ENCODE data around the gene ZNF385B.

ZNF385B gene

DNA sequence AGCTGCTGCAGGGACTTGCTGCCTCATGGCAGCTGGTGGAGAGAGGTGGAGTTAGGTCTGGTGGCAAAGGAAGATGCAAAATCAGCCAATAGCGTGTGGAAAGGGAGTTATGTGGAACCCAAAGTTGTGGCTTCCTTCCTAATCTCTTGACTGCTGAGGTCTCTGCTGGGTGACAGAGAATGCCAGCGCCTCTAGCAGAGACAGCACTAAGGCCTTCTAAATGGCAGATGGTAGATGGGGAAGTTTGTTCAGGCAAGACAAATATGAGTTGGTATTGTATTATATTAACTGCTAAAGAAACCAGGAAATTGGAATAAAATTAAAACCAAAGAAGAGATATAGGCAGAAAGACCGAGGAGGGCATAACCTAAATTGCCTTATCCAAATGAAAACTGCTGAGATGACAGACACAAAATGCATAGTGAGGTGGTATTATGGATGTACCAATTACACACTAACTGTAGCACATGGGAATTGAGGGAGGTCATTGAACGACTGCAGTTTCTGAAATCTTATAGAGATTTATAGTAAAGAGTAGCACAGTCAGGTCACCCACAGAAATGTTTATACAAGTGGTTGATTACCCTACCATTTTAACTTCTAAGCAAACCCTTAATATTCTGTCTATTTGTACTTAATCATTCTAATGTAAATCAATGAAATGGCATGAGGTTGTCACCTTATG, 350.2 kb downstream of the ZNF385B start:
- no peak overlapping the region for H3K4me3 ChIP-seq (replicated peaks; ENCODE audit: low read depth, low read length)
- DNase-seq (ENCODE audit: low read depth) = no peak
- TF ChIP-seq, protein P1, sequence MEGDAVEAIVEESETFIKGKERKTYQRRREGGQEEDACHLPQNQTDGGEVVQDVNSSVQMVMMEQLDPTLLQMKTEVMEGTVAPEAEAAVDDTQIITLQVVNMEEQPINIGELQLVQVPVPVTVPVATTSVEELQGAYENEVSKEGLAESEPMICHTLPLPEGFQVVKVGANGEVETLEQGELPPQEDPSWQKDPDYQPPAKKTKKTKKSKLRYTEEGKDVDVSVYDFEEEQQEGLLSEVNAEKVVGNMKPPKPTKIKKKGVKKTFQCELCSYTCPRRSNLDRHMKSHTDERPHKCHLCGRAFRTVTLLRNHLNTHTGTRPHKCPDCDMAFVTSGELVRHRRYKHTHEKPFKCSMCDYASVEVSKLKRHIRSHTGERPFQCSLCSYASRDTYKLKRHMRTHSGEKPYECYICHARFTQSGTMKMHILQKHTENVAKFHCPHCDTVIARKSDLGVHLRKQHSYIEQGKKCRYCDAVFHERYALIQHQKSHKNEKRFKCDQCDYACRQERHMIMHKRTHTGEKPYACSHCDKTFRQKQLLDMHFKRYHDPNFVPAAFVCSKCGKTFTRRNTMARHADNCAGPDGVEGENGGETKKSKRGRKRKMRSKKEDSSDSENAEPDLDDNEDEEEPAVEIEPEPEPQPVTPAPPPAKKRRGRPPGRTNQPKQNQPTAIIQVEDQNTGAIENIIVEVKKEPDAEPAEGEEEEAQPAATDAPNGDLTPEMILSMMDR (IDR thresholded peaks at IDR 0.05; ENCODE audit: low read length, missing control alignments) = no peak

GRCh38 chr2:179495315-179495714, 366.1 kb downstream of the ZNF385B start:
- TF ChIP-seq, protein P1 (IDR thresholded peaks at IDR 0.05; ENCODE audit: low read length, missing control alignments) = no peak
- DNase-seq (ENCODE audit: low read depth) = no peak

DNA sequence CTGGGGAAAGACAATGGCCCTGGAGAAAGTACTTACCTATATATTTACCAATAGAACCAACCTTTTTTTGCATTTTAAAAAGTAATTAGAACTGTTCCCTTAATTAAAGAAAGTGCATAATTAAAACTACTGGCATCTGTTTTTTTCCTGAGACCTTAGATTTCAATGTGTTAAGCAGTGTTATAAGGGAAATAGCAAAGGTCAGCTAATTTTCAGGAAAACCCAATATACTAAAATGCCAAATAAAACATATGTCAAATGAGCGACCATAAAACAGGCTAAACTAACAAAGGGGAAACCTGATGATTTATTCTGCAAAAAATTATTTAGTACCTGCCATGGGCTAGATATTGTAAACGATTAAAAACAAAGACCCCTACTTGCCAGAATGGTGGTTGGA, 372.8 kb downstream of the ZNF385B start:
- TF ChIP-seq, protein P1 (IDR thresholded peaks at IDR 0.05; ENCODE audit: low read length, missing control alignments) = no peak
- H3K4me3 ChIP-seq (replicated peaks; ENCODE audit: low read depth, low read length) = no peak overlapping the region
- no peak for DNase-seq (ENCODE audit: low read depth)

More at GRCh38 chr2:179495315-179495714, 366.1 kb downstream of the ZNF385B start:
- H3K4me3 ChIP-seq (replicated peaks; ENCODE audit: low read depth, low read length) = no peak overlapping the region

DNA sequence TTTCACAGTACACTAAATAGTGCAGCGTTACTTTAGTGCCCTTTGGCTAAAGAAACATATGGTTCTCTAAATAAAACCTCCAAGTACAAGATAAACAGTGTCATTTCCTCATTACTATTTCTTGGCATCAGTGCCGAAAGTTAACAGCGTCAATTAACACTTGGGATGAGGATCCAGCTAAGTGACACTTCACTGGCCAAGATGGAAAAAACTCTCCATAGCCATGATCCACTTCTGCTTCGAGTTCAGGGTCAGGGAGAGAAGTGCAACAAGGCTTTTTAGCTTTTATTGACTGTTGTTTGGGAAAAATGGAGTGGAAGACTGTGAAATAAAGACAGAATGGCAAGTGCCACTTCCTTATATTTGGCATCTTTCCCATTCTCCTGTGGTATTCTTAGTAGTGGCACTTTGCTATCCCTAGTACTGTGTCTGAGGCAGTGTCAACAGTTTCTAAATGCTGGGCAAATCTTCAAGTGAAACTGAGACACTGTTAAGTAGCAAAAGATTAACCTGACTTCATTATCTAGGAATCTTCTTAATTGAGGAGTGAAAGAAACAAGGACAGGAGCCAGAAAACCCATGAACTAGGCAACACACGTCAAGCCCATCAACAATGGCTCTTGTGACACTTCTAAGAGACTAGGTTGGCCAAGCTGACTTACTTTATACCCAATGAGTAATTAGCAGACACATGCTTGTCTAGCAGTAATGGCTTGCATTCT, 374.2 kb downstream of the ZNF385B start:
- no peak overlapping the region for H3K4me3 ChIP-seq (replicated peaks; ENCODE audit: low read depth, low read length)
- TF ChIP-seq, protein P1 (IDR thresholded peaks at IDR 0.05; ENCODE audit: low read length, missing control alignments) = no peak
- no peak for DNase-seq (ENCODE audit: low read depth)

DNA sequence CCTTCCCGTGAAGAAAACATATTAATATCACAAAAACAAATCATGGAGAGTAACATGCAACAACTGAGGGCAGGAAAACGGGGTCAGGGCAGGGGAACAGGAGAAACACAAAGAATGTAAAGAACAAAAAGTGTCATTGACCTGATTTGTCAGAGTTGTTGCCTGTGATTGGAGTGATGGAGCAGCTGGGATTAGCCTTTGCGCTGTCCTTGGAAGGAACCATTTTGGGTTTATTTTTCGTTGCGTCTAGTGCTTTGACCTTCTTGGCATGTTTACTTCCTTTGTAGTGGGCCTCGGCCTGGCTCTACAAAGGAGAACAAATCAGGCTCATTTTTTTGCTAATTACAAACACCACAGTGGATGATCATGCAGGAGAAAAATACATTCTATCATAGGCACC, 378.3 kb downstream of the ZNF385B start:
- TF ChIP-seq, protein P1 (IDR thresholded peaks at IDR 0.05; ENCODE audit: low read length, missing control alignments) = no peak
- H3K4me3 ChIP-seq (replicated peaks; ENCODE audit: low read depth, low read length) = no peak overlapping the region
- no peak for DNase-seq (ENCODE audit: low read depth)

DNA sequence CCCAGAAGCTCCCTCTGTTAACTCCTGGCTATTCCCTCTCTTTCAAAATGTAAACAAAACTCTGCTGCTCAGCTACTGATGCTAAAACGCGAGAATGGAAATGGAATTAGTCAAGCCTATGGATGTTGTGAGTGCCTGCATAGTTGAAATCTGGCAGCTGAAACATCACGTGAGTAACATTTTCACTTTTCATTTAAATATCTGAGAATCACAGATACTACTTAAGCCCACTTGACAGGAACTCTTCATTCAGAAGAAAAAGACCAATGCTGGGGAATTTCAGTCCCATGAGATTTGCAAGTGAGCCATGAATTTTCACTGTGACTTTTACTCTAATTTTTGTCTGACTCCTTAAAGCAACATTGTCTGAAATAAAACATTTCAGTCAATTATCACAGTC, 381.5 kb downstream of the ZNF385B start:
- DNase-seq (ENCODE audit: low read depth) = no peak
- no peak overlapping the region for H3K4me3 ChIP-seq (replicated peaks; ENCODE audit: low read depth, low read length)
- TF ChIP-seq, protein P1 (IDR thresholded peaks at IDR 0.05; ENCODE audit: low read length, missing control alignments) = no peak

Measured in fibroblast of pulmonary artery (primary cell).